GM21786 (cell line): ENCODE measurements around the gene CHST7.

Experiments used
- ATAC-seq: cut with Tn5 transposase; IDR thresholded peaks from one replicate; pipeline ENCODE4 v1.9.1; 2021; ENCODE audit not compliant: unreplicated experiment

Gene CHST7

DNA sequence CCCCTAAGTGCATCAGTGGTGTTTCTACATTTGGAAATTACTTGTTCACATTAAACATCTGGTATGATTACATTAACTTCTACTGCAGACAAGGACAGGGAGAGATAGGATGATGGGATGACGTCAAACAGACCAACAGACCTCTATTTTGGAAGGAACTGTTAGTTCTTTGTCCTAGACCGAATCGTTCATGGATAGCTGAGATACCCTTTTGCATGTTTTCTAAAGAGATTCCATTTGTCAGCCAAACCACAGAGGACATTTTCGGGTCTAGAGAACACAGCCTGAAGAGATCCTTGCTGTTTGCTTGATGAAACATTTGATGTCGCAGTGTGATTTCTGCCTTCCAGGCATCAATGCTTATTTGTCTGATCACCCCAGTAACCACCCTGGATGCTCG is 27.7 kb downstream of the CHST7 start:
- ATAC-seq, result no peak

DNA sequence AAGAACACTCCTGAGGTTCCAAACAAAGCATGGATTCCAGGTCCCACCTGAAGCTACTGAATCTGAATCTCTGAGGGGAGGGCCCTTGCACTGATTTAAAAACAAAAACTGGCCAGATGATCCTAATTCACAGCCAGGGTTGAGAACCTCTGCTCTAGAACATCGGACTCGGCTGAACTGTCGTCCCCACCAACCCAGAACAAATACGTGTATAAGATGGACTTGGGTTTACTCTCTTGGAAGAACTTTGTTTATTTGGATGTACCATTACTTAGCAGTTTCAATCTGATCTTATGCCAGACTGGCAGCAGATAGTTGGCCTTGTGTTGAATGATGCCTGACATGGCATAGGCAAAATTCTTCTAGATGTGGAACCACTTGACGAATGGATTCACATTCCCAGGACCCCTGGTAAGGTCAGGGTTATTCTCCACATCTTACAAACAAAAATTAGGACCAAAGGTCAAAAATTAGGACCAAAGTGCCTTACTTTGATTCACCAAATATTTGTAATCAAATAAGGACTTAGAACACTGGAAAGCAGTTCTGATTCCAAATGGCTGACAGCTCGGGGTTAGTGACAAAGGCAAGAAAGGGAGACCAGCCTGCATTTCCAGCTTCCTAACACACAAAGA is 29.0 kb downstream of the CHST7 start:
- no peak for ATAC-seq

DNA sequence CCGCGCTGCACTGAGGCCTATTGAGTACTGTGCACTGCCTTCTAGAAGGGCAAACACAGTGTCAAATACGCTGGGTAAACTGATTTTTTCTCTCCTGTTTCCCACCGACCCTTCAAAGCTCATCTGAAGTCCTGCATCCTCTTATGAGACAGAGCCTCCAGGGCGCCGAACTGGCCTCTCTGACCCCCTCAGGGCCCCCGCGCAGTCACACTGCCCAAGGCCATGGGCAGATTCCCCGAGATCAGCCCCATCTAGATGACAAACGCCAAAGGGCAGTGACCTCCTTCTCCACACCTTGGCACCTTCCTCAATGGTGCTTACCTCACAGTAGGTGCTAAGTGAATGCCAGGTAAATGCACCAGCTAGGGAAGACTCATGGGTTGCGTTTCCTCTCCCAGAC is 34.4 kb downstream of the CHST7 start:
- no peak for ATAC-seq

DNA sequence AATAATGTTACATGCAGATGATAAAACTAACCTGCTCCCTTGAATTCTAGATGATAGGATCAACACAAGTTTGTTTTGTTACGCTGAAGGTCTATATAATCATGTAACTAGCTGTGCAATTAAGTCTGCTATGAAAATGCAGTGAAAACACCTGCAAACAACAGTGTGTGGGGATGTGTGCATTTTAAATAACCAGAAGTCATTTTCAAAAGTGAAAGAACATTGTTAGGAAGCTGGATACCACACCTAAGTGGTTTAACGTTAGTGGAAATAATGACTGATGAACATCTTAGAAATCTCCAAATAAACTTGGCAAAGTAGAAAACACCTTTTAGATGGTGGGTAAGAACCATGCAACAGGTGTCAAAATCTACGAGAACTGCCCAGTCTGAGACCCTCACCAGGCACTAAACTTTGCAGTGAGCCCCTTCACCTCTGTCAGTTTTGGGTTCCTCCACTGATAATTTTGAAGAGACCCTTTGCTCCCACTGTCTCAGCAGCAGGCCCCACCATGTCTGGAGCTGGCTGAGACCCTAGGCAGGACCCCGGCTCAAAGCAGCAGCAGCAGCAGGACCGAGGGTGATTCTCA is 36.6 kb downstream of the CHST7 start:
- ATAC-seq, result no peak

DNA sequence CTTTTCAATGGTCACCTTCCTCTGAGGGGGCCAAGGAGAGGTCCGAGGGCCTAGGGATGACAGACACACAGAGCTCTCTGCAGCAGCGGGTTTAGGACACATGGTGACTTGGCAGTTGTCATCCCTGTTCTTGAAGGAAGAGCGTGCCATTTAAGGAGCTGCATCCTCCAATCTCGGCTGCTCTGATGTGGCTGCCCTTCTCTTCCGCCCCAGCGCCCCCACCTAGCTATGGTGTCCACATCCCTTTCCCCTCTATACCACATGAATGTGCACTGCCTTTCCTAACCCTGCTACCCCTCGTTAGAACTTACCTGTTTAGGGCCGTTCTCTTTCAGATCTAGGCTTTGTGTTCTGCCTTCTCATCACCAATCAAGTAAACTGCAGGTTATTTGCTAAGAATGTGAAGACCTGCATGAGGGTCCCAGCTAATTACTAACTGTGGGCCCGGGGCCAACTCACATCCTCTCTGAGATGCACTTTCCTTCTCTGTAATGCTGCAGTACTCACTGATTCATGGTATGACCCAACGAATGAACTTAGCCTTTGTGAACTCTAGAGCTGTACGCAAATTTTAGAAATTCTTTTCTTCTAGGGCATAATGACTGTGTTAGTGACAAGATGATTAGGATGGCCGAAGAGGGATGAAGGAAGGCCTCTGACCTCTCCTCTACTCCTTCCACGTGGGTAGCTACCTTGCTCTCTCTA is 38.2 kb downstream of the CHST7 start:
- ATAC-seq, result no peak

DNA sequence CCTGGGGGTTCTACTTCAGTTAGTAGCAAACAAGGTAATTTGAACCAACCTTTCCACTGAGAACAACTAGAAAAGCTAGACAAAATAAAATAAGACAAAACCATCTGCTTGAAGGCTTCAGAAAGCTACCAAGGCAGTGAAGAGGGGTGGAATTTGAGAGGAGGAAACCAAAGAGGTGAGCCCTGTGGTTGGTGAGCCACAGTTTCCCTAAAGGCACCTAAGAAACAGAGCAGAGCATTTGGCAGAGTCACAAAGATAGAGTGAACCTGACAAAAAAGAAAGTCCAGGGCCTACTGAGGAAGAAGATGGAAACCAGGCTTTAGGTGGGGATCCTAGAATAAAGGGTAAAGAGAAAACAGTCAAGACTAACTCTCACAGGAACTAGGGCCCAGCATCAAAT is 44.3 kb downstream of the CHST7 start:
- ATAC-seq, result no peak

DNA sequence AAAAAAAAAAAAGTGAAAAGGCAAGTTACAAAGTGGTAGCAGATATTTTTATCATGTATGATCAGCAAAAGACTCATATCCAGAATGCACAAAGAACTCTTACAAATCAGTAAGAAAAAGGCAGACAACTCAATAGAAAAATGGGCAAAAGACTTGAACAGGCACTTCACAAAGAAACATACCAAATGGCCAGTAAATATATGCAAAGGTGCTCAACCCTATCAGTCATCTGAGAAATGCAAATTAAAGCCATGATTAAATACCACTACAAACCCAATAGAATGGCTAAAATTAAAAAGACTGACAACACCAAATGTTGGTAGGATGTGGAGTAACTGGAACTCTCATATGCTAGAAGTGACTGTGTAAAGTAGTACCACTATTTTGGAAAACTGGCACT is 45.4 kb downstream of the CHST7 start:
- ATAC-seq, result no peak

DNA sequence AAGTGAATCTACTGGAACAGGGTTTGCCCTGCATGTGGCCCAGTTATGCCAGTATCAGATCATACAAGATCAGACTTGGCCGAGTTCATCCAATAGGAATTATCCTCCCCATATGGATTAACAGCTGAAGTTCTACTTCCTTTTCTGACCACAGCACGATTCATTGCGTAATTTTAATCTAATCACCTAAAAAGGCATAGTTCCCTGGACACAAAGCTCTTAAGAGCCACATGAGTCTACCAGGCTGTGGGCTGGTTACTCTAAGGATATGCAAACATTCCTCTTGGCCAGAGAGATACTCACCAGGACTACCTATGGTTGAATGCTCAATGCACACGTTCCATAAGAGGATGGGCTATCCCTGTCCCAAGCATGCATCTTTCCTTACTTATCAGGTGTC is 46.9 kb downstream of the CHST7 start:
- no peak for ATAC-seq

DNA sequence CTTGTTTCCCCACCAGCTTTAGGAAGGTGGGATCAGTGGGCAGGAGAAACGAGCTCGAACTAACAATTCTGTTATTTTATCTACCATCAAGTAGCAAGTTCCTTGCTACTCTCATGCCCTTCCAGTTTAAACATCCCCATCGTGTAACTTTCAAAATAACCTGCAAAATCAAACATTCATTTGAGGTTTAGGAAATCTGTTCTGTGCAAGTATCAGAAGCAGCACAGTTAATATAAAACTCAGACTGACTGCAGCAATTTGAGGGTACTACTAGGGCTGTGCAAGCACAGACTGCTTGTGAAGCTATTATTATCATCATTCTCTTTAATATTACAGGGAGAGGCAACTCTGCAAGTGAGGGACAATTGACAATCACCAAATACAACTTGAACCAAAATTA is 48.0 kb downstream of the CHST7 start:
- no peak for ATAC-seq

DNA sequence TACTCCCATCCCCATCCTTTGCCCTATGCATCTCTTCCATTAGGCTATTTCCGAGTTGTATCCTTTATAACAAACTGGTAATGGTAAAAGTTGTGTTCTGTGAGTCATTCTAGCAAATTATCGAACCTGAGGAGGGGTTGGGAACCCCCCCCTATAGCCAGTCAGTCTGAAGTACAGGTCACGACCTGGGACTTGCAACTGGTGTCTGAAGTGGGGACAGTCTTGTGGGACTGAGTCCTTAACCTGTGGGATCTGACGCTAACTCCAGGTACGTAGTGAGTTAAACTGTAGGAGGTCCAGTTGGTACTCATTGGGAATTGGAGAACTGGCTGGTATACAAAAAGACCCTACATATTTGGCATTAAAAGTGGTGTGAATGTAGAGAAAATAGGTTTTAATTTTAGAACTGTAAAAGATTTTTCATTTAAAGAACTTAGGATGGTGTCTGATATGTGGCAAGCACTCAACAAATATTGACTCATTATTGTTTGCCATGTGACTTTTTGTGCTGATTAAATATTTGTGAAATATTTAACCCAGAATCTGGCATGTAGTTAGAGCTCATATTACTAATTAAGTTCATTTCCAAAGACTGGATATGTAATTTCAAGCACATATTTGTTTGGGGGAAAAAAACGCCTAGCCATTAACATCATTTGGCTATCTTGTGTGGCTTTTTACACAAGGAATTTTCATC is 50.7 kb downstream of the CHST7 start:
- no peak for ATAC-seq

DNA sequence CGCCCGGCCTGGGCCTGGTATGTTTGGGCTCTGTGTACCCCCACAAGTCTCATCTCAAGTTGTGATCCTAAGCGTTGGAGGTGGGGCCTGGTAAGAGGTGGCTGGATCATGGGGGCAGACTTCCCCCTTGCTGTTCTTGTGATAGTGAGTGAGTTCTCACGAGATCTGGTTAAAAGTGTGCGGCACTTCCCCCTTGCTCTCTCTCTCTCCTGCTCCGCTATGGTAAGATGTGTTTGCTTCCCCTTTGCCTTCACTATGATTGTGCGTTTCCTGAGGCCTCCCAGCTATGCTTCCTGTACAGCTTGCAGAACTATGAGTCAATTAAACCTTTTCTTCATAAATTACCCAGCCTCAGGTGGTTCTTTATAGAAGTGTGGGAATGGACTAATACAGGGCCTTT is 53.0 kb downstream of the CHST7 start:
- ATAC-seq, result no peak

DNA sequence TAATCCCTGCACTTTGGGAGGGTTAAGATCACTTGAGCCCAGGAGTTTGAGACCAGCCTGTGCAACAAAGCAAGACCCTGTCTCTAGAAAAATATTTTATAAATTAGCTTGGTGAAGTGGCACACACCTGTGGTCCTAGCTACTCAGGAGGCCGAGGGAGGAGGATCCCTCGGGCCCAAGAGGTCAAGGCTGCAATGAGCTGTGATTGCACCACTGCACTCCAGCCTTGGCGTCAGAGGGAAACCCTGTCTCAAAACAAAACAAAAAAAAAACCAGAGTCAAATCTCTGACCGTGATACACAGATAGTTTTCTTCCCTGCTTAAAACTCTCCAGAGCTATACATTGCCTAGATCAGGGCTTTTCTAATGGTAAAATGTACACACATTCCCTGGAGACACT is 53.5 kb downstream of the CHST7 start:
- ATAC-seq, result no peak

DNA sequence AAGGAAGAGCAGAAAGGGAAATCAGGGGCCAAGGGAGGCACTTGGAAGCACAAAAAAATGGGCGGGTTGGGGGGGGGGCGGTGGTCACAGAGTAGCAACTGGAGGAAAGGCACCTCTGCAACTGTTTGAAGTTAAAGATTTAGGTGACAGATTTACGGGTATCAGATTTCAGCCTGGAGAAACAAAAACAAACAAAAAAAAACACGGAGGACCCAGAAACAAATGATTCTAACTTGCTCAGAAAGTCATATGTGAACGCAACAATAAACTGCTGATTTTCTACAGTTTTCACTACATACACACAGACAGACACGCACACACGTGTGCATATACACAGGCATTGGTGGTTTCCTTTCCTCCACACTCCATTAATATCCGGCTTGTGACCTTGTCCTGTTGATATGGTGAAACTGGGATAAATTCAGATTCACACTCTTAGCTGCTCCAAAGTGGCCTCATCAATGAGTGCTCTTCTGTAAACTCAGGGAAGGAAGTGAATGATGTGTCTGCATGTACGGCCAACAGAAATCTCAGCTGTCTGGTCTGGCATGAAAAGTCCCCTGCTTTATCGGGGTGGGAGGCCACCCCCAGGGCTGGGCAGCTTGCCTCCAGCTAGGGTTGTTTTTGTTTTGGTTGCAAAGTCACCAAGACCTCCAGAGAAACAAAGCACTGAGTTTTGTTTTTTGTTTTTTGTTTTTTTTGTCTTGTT is 54.3 kb downstream of the CHST7 start:
- ATAC-seq, result no peak

DNA sequence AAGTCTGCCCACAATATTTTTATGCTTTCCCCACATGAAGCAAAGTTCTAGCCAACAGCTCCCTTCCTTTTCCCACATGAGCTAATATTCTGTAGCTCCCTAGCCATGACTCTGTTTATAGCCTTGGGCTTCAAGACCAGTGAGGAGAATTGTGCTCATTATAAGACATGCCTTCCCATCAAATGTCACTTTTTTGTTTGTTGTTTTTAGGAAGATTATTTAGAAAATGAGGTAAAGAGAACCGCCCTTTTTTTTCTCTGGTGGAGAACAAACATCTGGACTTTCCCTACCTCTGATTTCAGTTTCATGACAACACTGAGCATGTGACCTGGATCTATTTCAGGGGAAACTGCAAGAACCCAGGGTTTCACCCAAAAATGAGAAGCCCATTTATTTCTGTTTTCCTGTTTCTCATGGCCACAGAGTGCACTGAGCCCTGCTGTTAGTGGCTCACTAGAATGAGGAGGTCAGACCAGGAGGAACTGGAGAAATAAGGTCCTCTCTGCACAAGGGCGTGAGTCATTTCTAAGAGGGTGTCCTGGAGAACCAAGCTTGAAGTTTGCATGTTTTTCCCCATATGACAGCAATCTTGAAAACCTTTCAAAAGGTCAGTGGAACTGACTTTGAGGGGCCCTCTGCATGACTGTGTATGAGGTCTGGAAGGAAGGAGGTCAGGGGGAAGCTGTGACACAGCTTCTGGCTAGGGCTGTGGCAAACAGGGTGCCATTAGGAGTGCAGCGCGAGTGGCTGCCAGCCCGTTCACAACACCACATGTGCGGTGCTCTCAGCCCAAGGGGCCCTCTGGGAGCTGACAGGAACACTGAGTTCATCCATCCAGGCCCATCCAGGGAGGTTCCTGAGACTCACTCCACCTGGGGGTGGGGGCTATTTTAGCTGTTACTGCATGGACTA is 55.2 kb downstream of the CHST7 start:
- peak; percentile 84 for ATAC-seq

DNA sequence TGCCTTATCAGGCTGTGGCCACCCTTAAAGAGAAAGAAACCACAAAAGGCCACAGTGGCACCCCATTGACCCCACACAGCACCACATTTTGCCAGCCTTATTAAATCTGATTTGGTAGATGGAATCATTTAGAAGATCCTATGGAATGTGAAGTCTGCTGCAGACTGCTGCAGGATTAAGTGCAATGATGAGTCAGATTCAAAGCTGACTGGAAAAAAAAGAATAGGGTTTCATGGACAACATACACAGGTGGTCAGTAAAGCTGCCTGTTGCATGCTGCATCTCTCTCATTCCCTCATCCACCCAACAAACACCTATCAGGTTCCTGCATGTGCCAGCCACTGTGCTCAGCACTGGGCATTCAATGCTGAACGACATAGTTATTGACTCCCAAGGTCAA is 56.6 kb downstream of the CHST7 start:
- no peak for ATAC-seq

DNA sequence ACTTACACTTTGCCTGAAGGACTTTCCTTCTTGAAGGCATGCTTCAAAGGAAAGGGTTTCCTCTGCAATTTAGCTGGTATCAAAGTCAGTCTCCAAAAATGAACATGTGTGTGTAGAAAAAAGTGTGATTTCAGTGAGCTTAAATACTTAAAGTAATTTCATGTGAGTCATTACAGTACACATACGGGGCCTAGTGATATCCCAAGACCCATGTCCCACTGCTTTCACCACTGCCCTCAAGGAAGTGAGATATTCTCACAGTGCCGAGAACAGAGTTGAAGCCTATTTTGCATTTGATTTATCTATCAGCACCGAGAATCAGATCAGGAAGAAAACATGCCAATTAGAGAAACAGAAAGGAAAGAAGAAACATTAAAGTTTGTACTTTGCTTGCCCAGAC is 61.0 kb downstream of the CHST7 start:
- peak; percentile 45 for ATAC-seq

DNA sequence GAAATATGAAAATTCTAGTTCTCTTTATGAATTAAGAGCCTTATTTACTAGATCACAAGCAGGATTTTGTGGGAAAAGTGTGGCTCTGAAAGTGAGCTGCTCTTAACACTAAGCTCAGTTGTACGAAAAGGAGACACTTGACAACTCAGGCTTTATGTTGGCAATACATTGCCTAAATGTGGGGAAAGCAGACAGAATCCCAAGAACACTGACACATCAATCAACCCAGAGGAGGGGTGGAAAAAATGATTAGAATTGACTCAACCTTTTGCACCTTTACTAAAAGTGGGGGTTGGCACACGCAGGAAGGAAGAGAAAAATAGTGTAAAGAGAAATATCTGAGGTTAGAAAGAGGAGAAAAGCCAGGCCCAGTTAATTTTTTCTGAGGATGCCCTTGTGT is 61.6 kb downstream of the CHST7 start:
- no peak for ATAC-seq

DNA sequence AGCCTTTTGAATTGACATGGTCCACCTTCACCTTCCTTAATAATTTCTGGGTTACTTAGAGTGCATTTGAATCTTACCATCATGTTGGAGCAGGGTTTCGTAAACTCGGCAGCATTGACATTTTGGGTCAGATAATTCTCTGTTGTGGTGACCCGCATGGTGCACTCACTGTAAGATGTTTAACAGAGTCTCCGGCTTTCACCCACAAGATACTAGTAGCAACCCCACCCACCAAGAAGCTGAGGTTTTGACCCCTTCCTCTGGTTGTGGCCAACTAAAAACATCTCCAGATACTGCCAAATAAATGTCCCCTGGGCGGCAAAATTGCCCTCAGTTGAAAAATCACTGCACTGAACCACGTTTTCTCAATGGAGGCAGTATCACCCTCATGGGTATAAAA is 62.7 kb downstream of the CHST7 start:
- no peak for ATAC-seq

DNA sequence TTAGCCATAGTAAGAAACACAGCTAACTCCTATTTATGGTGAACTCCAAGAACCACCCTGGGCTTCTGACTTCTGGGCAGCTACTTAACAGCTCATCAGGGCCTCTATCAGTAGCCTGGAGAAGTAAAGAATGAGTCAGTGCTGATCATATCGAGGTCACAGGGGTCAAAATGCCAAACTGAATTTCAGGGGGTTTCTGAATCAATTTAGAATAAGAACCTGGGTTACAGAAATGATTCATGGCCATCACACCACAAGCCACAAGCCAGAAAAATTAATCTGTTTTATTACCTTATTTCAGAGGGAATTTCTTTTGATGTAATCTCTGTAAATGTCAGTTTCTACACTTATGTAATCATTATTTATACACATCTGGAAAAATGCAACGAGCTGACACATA is 64.4 kb downstream of the CHST7 start:
- ATAC-seq, result no peak

DNA sequence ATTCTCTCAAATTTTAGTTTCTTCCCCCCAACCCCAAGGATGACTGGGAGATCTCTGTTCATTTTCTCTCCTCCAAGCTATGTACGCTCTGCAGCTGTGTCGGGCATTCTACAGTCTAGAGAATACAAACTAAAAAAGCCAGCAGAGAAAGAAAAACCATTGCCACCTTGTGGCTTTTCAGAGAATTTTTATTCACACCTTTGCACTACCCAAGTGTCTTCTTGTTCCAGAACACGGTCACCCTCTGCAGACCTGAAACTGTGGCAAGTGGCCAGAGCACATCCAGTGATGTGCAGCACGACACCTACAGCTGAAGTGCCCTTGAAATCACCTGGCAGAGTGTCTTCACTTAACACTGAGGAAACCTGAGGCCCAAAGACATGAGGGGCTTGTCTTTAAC is 68.6 kb downstream of the CHST7 start:
- no peak for ATAC-seq
